Tongue (tissue), 2 donors: ENCODE data around the gene PTEN. TPM values are rescaled to one million over a fixed set of nuclear protein-coding genes. Genes with fewer than 3 reads are reported as not detected.
"Not testable (repeated sequence)": the region's sequence is repeated elsewhere in the genome, so short reads cannot be mapped to it uniquely, and the experiment has no call there.

Source experiments
- DNase-seq: peaks from one replicate; pipeline ENCODE4 v3.0.0-alpha.2; 2015
- total RNA-seq: library from RNA; depleted of rRNA; stranded (reverse); fragments of >200 nt; gene quantifications from one replicate; pipeline ENCODE4 v1.2.3, GENCODE V29; 2014

PTEN gene
- total RNA-seq, 1 donor from 2014 or later, result 194 TPM

DNA sequence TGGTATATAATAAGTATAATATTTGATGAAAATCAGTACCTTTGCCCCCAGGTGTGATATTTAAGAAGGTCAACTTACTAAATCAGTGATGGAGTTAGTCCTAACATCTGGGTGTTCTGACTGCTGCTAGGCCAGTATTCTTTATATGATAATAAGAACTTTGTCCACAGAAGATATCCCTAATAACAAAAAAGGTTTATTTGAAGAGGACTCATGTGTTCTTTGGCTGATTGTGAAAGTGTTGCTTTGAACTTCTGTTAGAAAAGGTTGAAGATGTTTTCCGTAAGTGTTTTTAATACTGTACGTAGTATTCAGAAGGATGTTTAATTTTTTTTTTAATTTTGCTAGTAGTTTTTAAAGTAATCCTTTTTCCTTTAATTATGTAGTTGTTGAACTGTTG, 10.2 kb downstream of the PTEN start:
- DNase-seq, result no peak

DNA sequence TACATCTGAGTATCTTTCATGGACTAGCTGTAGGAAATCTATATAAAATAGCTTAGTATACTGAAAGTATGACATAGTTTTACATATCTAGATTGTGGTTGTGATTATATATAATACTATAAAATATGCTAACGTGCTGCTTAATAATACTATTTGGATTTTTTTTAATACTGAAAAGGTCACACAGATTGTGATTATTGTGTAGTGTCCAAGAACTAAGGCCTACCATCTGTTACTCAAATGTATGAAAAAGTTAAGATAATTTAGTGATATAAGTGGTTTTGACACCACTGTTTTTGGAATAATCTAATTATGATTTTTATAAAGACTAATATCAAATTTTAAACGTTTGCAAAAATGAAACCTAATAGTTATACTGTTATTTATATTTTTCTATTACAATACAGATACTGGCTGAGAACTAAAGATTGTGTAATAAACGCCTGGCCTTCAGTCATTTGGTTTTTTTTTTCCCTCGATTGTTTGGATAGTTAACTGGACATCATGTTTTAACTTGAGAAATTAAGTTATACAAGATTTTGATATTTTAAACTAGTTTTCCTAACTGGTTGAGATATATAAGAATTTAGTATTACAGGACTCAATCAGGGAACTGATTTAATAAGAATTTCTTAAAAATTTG, 12.6 kb downstream of the PTEN start:
- DNase-seq, result no peak

DNA sequence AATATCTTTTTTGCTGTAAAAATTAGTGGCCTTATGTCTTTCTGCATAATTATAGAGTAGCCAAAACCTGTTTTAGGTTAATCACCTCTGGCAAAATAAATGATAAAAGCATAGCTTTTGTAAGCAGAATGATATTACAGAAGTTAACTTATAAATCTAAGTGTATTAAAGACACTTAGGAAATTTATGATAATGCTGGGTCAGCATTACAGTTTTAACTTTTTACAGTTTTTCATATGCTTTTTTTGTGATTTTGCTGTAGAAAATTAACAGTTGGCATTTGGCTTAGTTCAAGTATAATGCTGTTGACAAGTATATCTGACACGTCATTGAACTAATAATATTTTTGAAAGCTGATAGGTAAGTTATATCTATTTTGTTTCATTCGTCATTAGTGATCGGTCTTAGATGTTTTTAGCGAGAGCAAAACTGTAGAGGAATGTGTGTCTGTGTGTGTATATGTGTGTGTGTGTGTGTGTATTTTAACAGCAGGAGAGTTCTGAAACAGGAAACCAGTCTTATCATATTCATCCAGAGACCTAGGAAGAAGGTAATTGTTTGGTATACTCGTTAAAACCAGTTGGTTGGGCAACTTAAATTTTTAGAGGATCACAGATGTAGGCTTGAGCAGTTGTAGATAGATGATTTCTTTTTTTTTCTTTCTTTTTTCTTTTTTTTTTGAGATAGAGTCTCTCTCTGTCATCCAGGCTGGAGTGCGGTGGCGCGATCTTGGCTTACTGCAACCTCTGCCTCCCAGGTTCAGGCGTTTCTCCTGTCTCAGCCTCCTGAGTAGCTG, 15.4 kb downstream of the PTEN start:
- DNase-seq, result no peak

DNA sequence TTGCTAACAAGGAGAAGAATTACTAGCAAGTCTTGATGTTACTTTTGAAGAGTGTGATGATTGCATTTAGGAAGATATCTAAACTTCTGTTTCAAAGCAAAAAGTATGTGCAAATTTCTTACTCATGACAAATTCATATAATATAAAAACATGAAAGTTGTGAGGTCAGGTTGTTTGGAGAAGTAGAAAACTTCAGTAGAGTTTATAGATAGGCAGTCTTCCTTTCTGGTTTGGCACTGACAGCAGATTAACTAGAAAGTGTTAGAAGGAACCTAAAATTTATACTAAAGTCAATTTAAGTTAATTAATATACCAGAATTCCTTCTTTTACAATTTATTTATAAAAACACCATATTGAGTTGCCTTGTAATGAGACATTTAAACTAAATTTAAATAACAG, 16.9 kb downstream of the PTEN start:
- no peak for DNase-seq

DNA sequence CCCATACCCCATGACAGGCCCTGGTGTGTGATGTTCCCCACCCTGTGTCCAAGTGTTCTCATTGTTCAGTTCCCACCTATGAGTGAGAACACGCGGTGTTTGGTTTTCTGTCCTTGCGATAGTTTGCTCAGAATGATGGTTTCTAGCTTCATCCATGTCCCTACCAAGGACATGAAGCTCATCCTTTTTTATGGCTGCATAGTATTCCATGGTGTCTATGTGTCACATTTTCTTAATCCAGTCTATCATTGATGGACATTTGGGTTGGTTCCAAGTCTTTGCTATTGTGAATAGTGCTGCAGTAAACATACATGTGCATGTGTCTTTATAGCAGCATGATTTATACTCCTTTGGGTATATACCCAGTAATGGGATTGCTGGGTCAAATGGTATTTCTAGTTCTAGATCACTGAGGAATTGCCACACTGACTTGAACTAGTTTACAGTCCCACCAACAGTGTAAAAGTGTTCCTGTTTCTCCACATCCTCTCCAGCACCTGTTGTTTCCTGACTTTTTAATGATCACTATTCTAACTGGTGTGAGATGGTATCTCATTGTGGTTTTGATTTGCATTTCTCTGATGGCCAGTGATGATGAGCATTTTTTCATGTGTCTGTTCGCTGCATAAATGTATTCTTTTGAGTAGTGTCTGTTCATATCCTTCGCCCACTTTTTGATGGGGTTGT, 18.1 kb downstream of the PTEN start:
- DNase-seq, result not testable (repeated sequence)

DNA sequence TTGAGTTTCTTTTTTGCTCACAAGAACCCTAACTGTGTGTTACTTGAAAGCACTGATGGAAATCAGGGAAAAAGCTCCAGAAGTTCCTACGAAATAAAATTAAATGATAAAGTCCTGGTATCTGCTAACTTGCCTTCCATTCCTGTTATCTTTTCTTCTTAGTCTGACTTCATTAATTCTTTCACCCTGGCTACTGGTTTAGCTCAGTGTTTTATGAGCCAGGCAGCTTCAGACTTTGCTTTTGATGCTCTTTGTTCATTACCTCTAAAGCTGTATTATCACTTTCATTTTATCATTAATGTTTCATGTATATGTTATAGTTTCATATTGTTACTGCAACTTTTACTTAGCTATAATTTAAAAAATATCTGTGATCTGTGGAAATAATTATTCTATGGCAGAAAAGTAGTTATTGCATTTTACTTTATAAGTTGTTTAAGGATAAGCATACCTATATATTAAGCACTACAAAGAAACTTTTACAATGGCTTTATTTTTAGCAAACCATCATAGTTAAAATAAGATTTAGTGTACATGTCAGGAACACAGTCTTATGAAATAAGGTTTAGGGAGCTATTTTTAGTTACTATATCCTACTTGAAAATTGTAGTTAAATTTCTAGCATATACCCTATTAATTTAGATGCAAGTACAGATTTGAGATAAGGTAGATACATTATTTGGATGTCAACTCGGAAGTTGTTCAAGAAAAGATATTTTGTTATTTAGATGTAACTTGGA, 19.3 kb downstream of the PTEN start:
- DNase-seq, result no peak

DNA sequence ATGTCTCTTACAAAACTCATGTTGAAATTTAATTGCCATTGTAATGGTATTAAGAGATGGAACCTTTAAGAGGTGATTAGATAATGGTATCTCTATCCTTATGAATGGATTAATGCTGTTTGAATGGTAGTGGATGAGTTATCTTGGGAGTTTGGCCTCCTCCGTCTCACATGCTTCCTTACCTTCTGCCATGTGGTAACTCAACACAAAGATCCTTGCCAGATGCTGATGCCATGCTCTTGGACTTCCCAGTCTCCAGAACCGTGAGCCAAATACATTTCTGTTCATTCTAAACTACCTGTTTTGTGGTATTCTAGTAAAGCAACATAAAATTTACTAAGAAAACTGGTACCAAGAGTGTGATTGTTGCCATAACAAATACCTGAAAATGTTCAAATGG, 23.2 kb downstream of the PTEN start:
- DNase-seq, result no peak

DNA sequence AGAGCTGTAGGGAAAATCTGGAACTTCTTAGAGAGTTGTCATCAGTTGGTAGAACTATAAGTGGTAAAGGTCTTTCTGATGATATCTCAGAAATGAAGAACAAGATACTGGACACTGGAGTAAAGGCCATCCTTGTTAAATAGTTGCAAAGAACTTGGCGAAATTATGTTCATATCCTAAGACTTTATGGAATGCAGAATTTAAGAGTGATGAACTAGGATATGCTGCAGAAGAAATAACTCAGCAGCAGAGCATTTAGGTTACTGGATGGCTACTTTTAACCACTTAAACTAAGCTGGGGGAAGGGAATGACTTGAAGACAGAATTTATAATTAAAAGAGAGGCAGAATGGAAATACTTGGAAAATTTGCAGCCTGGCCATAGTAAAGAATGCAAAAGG, 23.7 kb downstream of the PTEN start:
- DNase-seq, result no peak

DNA sequence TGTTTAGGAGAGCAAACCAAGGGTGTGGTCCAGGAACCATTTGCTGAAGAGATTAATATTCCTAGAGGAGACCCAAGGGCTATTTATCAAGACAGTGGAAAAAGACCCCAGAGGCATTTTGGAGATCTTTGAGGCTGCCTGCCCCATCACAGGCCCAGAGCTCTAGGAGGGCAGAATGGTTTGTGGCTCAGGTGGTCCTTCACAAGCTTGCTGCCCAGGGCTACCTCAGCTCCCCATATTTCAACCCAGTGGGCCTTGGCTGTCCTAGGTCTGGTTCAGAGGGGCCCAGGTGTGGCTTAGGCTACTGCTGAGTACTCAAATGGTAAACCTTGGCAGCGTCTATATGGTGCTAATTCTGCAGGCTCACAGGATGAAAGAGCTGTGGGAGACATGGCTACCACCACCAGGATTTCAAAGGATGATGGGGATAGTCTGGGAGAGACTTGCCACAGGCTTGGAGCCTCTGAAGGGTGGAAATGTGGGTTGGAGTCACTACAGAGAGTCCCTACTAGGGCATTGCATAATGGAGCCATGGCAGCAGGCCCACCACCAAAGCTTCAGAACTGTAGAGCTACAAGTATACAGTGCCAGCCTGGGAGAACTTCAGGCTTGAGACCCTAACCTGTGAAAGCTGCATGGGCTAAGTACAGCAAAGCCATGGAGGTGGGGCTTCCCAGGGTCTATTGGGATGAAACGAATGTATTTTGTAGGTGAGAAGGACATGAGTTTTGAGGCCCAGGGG, 24.3 kb downstream of the PTEN start:
- no peak for DNase-seq

DNA sequence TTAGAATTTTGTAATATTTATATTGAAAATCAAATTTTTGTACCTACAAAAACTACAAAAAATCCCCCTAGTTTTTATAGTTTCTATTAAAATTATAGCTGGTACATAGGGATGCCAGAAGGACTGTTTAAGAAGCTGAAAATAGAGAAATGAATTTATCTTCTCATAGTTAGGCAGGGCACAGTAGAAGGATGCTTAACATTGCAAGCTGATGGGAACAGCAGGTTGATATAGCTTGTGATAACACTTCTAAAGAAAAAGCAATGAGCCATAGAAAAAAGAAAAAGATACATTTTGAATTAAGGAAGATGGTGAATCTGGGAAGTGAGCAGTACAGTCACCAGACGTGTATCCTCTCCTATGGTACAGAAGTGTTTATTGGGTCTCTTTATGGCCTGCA, 32.0 kb downstream of the PTEN start:
- DNase-seq, result no peak

DNA sequence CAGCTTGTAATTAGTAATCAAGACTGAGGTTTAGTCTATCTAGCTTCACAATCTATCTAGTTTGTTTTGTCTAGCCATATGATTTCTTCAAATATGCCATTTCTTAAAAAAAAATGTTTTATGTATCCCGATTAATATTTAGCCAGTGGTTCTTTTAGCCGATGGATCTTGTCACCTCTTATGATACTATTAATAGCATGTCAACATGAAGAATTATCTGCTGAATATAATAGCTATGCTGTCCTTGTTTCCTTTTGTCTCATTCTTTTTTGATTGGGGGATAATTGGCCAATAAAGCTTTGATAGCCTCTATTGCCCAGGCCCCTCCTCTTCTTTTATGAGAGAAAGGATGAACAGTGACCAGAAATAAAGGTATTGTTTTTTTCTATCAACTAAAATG, 32.8 kb downstream of the PTEN start:
- DNase-seq, result no peak

DNA sequence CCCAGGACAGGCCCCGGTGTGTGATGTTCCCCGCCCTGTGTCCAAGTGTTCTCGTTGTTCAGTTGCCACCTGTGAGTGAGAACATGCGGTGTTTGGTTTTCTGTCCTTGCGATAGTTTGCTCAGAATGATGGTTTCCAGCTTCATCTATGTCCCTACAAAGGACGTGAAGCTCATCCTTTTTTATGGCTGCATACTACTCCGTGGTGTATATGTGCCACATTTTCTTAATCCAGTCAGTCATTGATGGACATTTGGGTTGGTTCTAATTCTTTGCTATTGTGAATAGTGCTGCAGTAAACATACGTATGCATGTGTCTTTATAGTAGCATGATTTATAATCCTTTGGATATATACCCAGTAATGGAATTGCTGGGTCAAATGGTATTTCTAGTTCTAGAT, 34.5 kb downstream of the PTEN start:
- DNase-seq, result not testable (repeated sequence)

DNA sequence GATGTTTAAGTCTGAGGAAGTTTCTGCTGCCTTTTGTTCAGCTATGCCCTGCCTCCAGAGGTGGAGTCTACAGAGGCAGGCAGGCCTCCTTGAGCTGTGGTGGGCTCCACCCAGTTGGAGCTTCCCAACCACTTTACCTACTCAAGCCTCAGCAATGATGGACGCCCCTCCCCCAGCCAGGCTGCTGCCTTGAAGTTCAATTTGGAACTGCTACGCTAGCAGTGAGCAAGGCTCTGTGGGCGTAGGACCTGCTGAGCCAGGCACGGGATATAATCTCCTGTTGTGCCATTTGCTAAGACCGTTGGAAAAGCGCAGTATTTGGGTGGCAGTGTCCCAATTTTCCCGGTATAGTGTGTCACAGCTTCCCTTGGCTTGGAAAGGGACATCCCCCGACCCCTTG, 40.0 kb downstream of the PTEN start:
- not testable (repeated sequence) for DNase-seq

DNA sequence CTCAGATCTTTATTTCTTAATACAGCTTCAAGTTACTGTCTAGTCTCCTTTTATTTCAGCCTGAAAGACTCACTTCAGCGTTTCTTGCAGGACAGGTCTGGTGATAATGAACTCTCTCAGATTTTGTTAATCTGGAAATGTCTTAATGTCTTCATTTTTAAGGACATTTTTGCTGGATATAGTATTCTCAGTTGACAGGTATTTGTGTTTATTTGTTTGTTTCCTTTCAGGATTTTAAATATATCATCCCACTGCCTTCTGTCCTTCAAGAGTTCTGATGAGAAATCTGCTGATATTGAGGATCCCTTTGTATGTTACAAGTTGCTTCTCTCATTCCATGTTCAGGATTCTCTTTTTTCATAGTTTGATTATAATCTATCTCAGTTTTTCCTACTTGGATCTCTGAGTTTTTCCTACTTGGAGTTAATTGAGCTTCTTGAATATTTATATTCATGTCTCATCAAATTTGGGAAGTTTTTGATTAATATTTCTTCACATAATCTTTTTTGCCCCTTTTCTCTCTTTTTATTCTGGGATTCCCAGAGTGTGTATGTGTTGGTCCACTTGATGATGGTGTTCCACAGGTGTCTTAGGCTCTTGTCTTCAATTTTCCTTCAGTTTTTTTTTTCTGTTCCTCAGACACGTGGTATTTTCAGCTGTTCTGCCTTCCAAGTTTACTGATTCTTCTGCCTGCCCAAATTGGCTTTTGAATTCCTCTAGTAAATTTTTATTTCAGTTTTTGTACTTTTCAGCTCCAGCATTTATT, 49.9 kb downstream of the PTEN start:
- DNase-seq, result peak; percentile 20

DNA sequence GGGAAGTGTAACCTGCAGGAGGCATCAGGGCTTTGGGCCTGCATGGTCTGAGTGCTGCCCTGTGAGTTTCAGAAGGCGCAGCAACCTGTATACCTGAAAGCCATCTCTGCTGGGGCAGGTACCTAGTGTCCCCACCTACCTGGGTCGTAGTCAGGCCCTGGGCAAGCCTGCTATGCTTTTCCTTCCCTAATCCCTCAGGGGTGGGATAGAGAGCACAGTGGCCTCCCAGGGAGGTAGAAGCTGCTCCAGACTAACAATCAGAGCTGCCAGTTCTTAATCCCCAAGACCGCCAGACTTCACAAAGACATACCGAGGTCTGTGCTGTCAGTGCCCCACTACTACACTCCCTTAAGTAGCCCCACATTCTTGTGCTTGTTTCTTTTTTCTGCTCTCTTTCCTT, 52.0 kb downstream of the PTEN start:
- DNase-seq, result no peak

DNA sequence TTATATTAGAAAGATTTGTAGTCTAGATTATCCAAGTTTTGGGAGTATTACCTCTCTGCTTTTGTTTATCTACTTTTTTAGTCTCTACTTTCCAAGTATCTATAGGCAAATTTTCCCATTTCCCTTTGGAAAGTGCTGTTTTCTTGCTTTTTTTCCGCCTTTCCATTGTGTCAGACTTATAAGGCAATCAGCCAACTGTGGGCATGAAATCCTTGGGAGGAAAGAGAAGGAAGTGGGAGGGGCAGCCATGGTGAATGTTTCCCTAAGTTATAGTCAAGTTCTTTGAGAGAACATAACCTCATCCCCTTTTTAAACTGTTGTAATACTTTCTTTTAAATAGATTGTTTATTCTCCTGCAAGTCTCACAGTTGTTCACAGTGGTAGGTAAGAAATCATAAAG, 52.6 kb downstream of the PTEN start:
- DNase-seq, result no peak

DNA sequence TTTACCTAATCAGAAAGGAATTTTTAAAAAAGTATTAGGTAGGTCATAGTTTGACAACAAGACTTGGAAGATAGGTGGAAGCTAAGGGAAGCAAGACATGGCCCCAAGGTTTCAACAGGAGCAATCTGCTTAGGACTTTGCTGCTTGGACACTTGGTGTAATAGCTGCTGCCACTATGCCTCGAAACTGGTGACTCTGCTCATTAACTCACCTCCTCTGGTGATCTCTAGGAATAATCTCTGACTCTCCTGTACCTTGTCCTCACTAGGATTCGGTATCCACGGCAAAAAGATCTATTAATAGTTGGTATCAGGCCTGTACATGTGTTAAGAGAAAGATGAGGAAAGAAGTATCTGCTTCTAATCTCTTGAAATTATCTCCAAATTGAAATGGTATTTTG, 53.1 kb downstream of the PTEN start:
- DNase-seq, result no peak

DNA sequence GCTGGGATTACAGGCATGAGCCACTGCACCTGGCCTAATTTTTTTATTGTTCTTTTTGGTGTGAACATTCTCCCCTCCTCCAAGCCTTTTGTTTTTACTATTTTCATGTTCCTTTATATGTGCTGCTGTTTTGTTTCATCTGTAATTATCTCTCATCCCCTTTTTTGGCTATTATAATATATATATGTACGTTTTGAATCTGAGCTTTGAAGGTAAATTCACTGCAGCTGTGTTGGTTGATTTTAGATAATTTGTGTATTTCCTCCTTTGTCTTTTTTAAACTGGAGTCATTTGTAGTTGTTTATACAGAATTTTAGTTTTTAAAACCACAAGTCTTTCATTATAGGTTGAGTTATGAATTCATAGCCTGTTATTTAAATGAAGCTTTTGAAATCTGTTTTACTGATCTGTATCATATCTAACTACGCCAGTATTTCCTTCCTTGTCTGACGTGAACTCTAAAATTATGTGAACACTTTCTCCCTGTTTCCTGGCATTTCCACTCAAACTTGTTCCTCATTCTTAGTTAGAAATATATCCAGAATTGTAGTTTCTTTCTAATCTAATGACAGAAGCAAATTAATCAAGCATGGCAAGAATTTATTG, 54.9 kb downstream of the PTEN start:
- DNase-seq, result no peak

DNA sequence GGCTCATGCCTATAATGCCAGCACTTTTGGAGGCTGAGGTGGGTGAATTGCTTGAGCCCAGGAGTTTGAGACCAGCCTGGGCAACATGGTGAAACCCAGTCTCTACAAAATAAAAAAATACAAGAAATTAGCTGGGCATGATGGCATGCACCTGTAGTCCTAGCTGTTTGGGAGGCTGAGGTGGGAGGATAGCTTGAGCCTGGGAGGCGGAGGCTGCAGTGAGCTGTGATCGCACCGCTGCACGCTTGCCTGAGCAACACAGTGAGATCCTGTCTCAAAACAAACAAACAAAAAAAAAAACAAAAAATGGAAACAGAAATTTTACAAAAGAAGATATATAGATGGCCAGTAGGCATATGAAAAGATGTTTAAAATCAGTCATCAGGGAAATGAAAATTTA, 57.1 kb downstream of the PTEN start:
- DNase-seq, result no peak

DNA sequence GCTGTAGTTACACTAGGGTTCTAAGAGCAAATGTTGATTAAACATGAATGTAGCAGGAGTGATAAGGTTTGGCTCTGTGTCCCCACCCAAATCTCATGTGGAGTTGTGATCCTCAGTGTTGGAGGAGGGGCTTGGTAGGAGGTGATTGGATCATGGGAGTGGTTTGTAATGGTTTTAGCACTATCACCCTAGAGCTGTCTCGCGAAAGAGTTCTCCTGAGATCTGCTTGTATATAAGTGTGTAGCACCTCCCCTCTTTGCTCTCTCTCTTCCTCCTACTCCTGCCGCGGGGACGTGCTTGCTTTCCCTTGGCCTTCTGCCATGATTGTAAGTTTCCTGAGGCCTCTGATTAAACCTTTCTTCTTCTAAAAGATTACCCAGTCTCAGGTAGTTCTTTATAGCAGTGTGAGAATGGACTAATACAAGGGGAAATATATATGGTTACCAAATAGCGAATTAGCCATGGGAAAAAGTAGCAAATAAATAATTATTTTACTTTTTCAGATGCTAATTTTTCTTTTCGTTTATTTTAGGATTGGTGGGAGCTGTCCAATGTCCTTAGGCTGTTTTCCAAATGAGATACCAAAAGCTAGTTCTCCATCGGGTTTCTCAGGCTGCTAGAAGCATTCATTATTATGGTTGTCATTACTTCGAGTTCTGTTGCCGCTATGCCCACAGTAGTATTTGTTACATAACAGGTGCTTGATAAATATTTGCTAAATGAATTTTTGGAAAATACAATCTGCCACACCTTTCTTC, 58.7 kb downstream of the PTEN start:
- DNase-seq, result no peak
